Heart left ventricle (tissue), 16 donors: ENCODE measurements around the gene ALCAM. TPM values are rescaled to one million over a fixed set of nuclear protein-coding genes. Genes with fewer than 3 reads are reported as not detected.

ENCODE experiments used
- ATAC-seq, 4 donors: fragments of 200-7000 bp; cut with Tn5 transposase; one replicate each; pipeline ENCODE4 v1.9.1; 2020 to 2022; ENCODE audit warnings: moderate library complexity in 4 of 4, mild to moderate bottlenecking in 3 of 4, moderate number of reproducible peaks in 1 of 4
- DNase-seq, 5 donors: peaks; one replicate each; pipeline ENCODE4 v3.0.0-alpha.2; 2020
- H3K27ac ChIP-seq, 12 donors: fragments of 200-600 bp; sonication (generic) in 4 of 12; one replicate each; pipeline versions ENCODE4 v1.5.0 to v1.8.0; 2016 to 2022; ENCODE audit warnings: mild to moderate bottlenecking in 2 of 12
- H3K27me3 ChIP-seq, 9 donors: fragments of 200-600 bp; sonication (generic) in 2 of 9; one replicate each; pipeline versions ENCODE4 v1.5.1 to v1.8.0; 2016 to 2022; ENCODE audit warnings: mild to moderate bottlenecking in 3 of 9
- H3K36me3 ChIP-seq, 9 donors: fragments of 200-600 bp; sonication (generic) in 2 of 9; one replicate each; pipeline versions ENCODE4 v1.5.0 to v1.8.0; 2018 to 2022; ENCODE audit warnings: mild to moderate bottlenecking in 2 of 9
- H3K4me1 ChIP-seq, 12 donors: fragments of 200-600 bp; sonication (generic) in 4 of 12; one replicate each; pipeline versions ENCODE4 v1.5.0 to v1.8.0; 2016 to 2022; ENCODE audit warnings: mild to moderate bottlenecking in 3 of 12
- H3K4me3 ChIP-seq, 12 donors: fragments of 200-600 bp; sonication (generic) in 4 of 12; one replicate each; pipeline versions ENCODE4 v1.5.0 to v1.8.0; 2017 to 2022; ENCODE audit warnings: mild to moderate bottlenecking in 9 of 12, moderate library complexity in 4 of 12
- H3K9me3 ChIP-seq, 12 donors: fragments of 200-600 bp; sonication (generic) in 4 of 12; one replicate each; pipeline versions ENCODE4 v1.5.0 to v1.8.0; 2016 to 2022; ENCODE audit warnings: mild to moderate bottlenecking in 1 of 12
- CTCF ChIP-seq, 12 donors: fragments of 200-600 bp; sonication (generic) in 4 of 12; IDR thresholded peaks; one replicate each; pipeline versions ENCODE4 v1.5.0 to v1.8.0; 2018 to 2022; ENCODE audit warnings: antibody characterized with exemption in 12 of 12, mild to moderate bottlenecking in 5 of 12
- POLR2A ChIP-seq, 2 donors: fragments of 450-650 bp; IDR thresholded peaks; one replicate each; pipeline ENCODE4 v1.6.1; 2017; ENCODE audit warnings: antibody characterized with exemption in 2 of 2, mild to moderate bottlenecking in 2 of 2, moderate library complexity in 2 of 2
- WGBS, 4 donors: extraction: QIAGEN DNeasy Blood & Tissue Kit in 2 of 4; methylation state at CpG; one replicate each; pipeline versions ENCODE4 v1.1.5 to v1.1.7; 2013 to 2018; 5-methylcytosine and 5-hydroxymethylcytosine counted together
- intact Hi-C, 10 donors: fragments of 100-400 bp; cut with DNase I; formaldehyde crosslinking; loops; one replicate each; pipeline versions ENCODE4 v1.11.1 to v1.14.2; 2022
- polyA plus RNA-seq, 2 donors: library from polyadenylated mRNA; stranded (reverse); fragments of 200-250 nt; gene quantifications; one replicate each; pipeline ENCODE4 v1.2.3, GENCODE V29; 2013
- total RNA-seq, 9 donors: library from RNA; depleted of rRNA in 2 of 9; stranded (reverse); fragments of >200 nt in 2 of 9; fragmentation: NEBNext Ultra II Directional in 3 of 9; extraction: Animal tissue kit (Norgen Biotek cat#: 25700) in 3 of 9; gene quantifications; one replicate each; pipeline versions ENCODE4 v1.1.0 to v1.2.4, GENCODE V29; 2016 to 2023
- donor health status: ischemic (EF 13 %, LVEDD 7.1; RV severe dilation, severe dysfunction).
- donor health status: healthy with polysubstance abuse.
- donor health status: DM: no; HTN: yes; CAD: no.
- donor health status: DM: no; HTN: no; CAD: no.
- donor health status: ischemic (EF 25% LVEDD 6.9; RV normal size, moderate dysfunction).
- donor health status: ischemic (EF 25% LVEDD 5.7; RV mildly dilated, moderate dysfunction).
- donor health status: healthy.
- donor health status: DM: yes; HTN: yes; CAD: no.
- donor health status: ischemic (EF 35%, LVEDD 5.7; RV mildly dilated, moderate dysfunction).
- donor health status: nonischemic (EF 11% LVEDD 7.7; RV severe dilation, severe dysfunction).
- donor health status: DM: yes; HTN: yes; CAD: no.
- donor health status: PGD.
- donor health status: ischemic (EF 29% LVEDD 5.4; RV normal size, mild dysfunction).
- donor health status: nonischemic (EF 23%, LVEDD 6.1; RV moderate dilation, normal function).

The ALCAM gene
- total and polyA plus RNA-seq, 11 donors, result 0.91 to 19.9 (median 5.5) TPM

- ATAC-seq (no peak), DNase-seq (no peak)
- Histone ChIP-seq H3K27ac (no peak overlapping the region), H3K27me3 (no peaks in the 10 kb centered on the region), H3K4me1 (no peaks in the 10 kb centered on the region), H3K9me3 (no peaks in the 10 kb centered on the region), H3K36me3 (no peaks in the 10 kb centered on the region), H3K4me3 (no peak overlapping the region)
- intact Hi-C loops, result no loop called here
- 93 to 96% (median 95%) methylated on average over 5 of the region's 5 CpGs for WGBS, 4 donors
- TF ChIP-seq CTCF (IDR thresholded peaks at IDR 0.05) (no peak), POLR2A (IDR thresholded peaks at IDR 0.05) (no peak)
Measured at GRCh38 chr3:105571005-105571404, 204.3 kb downstream of the ALCAM start.

- no peak for TF ChIP-seq CTCF (IDR thresholded peaks at IDR 0.05)
- no peak for TF ChIP-seq POLR2A (IDR thresholded peaks at IDR 0.05)
- intact Hi-C loops, result no loop called here
- DNase-seq (no peak), ATAC-seq (no peak)
- Histone ChIP-seq H3K4me1 (no peaks in the 10 kb centered on the region), H3K27me3 (no peaks in the 10 kb centered on the region), H3K9me3 (no peaks in the 10 kb centered on the region), H3K27ac (no peak overlapping the region), H3K4me3 (no peak overlapping the region), H3K36me3 (no peaks in the 10 kb centered on the region)
- 62 to 76% (median 72%) methylated on average over 6 of the region's 6 CpGs for WGBS, 4 donors
Measured at GRCh38 chr3:105572501-105572900, 205.8 kb downstream of the ALCAM start.

GRCh38 chr3:105579439-105579838 is 212.7 kb downstream of the ALCAM start:
- H3K4me3 ChIP-seq, result no peak overlapping the region
- H3K9me3 ChIP-seq, result peaks cover 0 to 4% (median 0%) of the 10 kb centered on the region in 12 donors
- ATAC-seq (no peak), DNase-seq (no peak)
- TF ChIP-seq CTCF (IDR thresholded peaks at IDR 0.05), result no peak
- TF ChIP-seq POLR2A (IDR thresholded peaks at IDR 0.05), result no peak
- intact Hi-C loops, result no loop called here
- no peaks in the 10 kb centered on the region for H3K27me3 ChIP-seq
- no peaks in the 10 kb centered on the region for H3K36me3 ChIP-seq
- 41 to 85% (median 78%) methylated on average over 1 of the region's 1 CpG for WGBS, 4 donors
- H3K4me1 ChIP-seq, result no peaks in the 10 kb centered on the region
- H3K27ac ChIP-seq, result no peak overlapping the region

GRCh38 chr3:105580296-105580965 is 213.7 kb downstream of the ALCAM start:
- no peaks in the 10 kb centered on the region for H3K36me3 ChIP-seq
- H3K9me3 ChIP-seq, result peaks cover 0 to 4% (median 0%) of the 10 kb centered on the region in 12 donors
- no peak for TF ChIP-seq POLR2A (IDR thresholded peaks at IDR 0.05)
- H3K4me3 ChIP-seq, result no peak overlapping the region
- intact Hi-C loops, result no loop called here
- H3K4me1 ChIP-seq, result no peaks in the 10 kb centered on the region
- no peaks in the 10 kb centered on the region for H3K27me3 ChIP-seq
- DNase-seq (no peak), ATAC-seq (no peak)
- no peak overlapping the region for H3K27ac ChIP-seq
- 78 to 82% (median 82%) methylated on average over 7 of the region's 7 CpGs for WGBS, 4 donors

GRCh38 chr3:105582015-105582414 is 215.3 kb downstream of the ALCAM start:
- H3K27me3 ChIP-seq, result no peaks in the 10 kb centered on the region
- TF ChIP-seq POLR2A (IDR thresholded peaks at IDR 0.05) (no peak), CTCF (IDR thresholded peaks at IDR 0.05) (no peak)
- ATAC-seq (no peak), DNase-seq (no peak)
- intact Hi-C loops, result no loop called here
- H3K4me1 ChIP-seq, result no peaks in the 10 kb centered on the region
- 93 to 95% (median 94%) methylated on average over 6 of the region's 6 CpGs for WGBS, 4 donors
- no peaks in the 10 kb centered on the region for H3K36me3 ChIP-seq
- H3K4me3 ChIP-seq, result no peak overlapping the region
- H3K27ac ChIP-seq, result no peak overlapping the region
- H3K9me3 ChIP-seq, result peaks cover 0 to 4% (median 0%) of the 10 kb centered on the region in 12 donors
